ENCODE data around the gene TTC17.

The TTC17 gene

DNA sequence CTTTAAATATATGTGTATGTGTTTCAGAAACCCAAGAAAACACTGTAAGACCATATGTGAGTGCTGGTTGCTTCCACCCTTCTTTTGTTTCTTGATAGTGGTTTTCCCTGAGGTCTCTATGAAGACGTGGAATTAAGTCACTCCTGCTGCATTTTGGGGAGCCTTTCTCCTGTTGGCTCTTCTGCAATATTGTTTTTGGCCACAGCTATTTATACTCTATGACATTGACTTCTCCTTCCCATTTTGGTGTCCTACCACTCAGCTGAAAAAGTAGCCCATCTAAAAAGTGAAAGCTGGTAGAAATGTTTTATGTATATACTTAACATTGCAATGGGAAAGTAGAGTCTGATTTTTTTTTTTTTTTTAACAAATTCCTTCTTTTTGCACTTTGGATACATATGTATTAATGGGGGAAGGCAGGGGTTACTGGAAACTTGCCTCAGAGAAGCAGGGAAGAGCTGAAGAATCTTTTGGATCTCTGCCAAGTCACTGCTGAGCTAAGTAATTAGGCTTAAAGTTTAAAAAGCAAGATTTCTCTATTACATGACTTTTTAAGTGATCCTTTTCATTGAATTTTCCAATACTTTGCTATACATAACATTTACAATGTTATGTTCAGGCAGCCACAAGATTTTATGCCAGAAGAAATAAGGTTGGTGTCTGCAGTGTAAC lies 1.8 kb downstream of the TTC17 start:
- no peak overlapping the region for H2AFZ ChIP-seq (ENCODE audit: low read length)
- H4K91ac ChIP-seq (ENCODE audit: low read depth, low read length, poor library complexity): no peak overlapping the region
- H3K79me1 ChIP-seq (ENCODE audit: low read depth, low read length): peaks cover 7% of the 10 kb centered on the region
- no peak overlapping the region for H2BK5ac ChIP-seq (ENCODE audit: low read length)
- no peak overlapping the region for H3K4ac ChIP-seq (ENCODE audit: low read length)
- no peak overlapping the region for H2BK12ac ChIP-seq (ENCODE audit: low read length)
- H3K4me2 ChIP-seq (ENCODE audit: insufficient read depth, low read length, poor library complexity, severe bottlenecking): no peak overlapping the region
- no peak for DNase-seq (ENCODE audit: low spot score)
- no peak overlapping the region for H3K18ac ChIP-seq (ENCODE audit: low read length)
- H3K9ac ChIP-seq (ENCODE audit: low read depth, low read length, poor library complexity): no peak overlapping the region
- no peak overlapping the region for H2AK5ac ChIP-seq (ENCODE audit: low read depth, low read length)
- no peaks in the 10 kb centered on the region for H3K9me3 ChIP-seq (replicated peaks in 1 of 2; ENCODE audit: control insufficient read depth in 2 of 2, insufficient read depth in 1 of 2, low read depth in 1 of 2, low read length in 2 of 2)
- no peak overlapping the region for H2BK15ac ChIP-seq (ENCODE audit: low read length)
- H3K27me3 ChIP-seq (ENCODE audit: control insufficient read depth in 3 of 3, insufficient read depth in 3 of 3, low read depth in 1 of 3, low read length in 3 of 3): no peaks in the 10 kb centered on the region
- H3K27ac ChIP-seq (replicated peaks; ENCODE audit: low read length): no peak overlapping the region
- H3K14ac ChIP-seq (ENCODE audit: low read length): no peak overlapping the region
- H3K23ac ChIP-seq (ENCODE audit: low read depth, low read length, poor library complexity): no peak overlapping the region
- H4K8ac ChIP-seq (ENCODE audit: low read depth, low read length): no peak overlapping the region
- peaks cover 0 to 2% of the 10 kb centered on the region in 2 donors for H3K4me1 ChIP-seq (ENCODE audit: control insufficient read depth in 2 of 2, insufficient read depth in 1 of 2, low read depth in 1 of 2, low read length in 2 of 2)
- WGBS, 2 donors (ENCODE audit: extremely low coverage in 2 of 2, insufficient read length in 2 of 2, insufficient replicate concordance in 1 of 2): no CpG with 5 or more reads among the region's 1 CpG
- H3K36me3 ChIP-seq (replicated peaks in 1 of 2; ENCODE audit: control insufficient read depth in 2 of 2, insufficient read depth in 2 of 2, low read length in 2 of 2): peaks cover 0 to 26% of the 10 kb centered on the region in 2 donors
- no peak overlapping the region for H2BK120ac ChIP-seq (ENCODE audit: low read depth, low read length)
- H3K4me3 ChIP-seq (ENCODE audit: low read length in 2 of 2): peak overlapping the region in 1 of 2 donors; percentile 87

DNA sequence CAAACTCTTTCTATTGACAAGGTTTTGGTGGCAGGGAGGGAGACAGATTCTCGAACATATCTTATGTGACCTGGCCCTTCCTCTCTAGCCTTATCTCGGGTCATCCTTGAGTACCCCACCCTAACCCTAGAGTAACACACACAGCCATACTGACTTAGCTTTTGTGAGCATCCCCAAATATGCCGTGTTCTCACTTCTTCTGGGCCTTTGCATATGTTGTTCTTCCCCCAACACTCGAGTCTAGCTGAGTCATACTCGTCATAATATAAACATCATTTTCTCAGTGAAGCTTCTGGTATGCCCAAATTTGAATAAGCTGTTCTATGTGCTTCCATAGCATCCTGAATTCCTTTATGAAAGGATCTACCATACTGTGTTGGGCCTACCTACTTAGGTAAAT lies 8.0 kb downstream of the TTC17 start:
- Histone ChIP-seq H3K9ac (ENCODE audit: low read depth, low read length, poor library complexity) (no peak overlapping the region), H3K79me1 (ENCODE audit: low read depth, low read length) (peaks cover 4% of the 10 kb centered on the region), H3K4me1 (ENCODE audit: control insufficient read depth in 2 of 2, insufficient read depth in 1 of 2, low read depth in 1 of 2, low read length in 2 of 2) (no peaks in the 10 kb centered on the region), H2AFZ (ENCODE audit: low read length) (no peak overlapping the region), H2BK12ac (ENCODE audit: low read length) (no peak overlapping the region), H2BK15ac (ENCODE audit: low read length) (no peak overlapping the region), H3K9me3 (replicated peaks in 1 of 2; ENCODE audit: control insufficient read depth in 2 of 2, insufficient read depth in 1 of 2, low read depth in 1 of 2, low read length in 2 of 2) (no peaks in the 10 kb centered on the region), H3K14ac (ENCODE audit: low read length) (no peak overlapping the region), H2BK120ac (ENCODE audit: low read depth, low read length) (no peak overlapping the region), H3K18ac (ENCODE audit: low read length) (no peak overlapping the region), H2BK5ac (ENCODE audit: low read length) (no peak overlapping the region), H3K4me2 (ENCODE audit: insufficient read depth, low read length, poor library complexity, severe bottlenecking) (no peak overlapping the region), H3K36me3 (replicated peaks in 1 of 2; ENCODE audit: control insufficient read depth in 2 of 2, insufficient read depth in 2 of 2, low read length in 2 of 2) (peaks cover 7 to 48% of the 10 kb centered on the region in 2 donors), H2AK5ac (ENCODE audit: low read depth, low read length) (no peak overlapping the region), H4K8ac (ENCODE audit: low read depth, low read length) (no peak overlapping the region), H3K27ac (replicated peaks; ENCODE audit: low read length) (no peak overlapping the region), H3K23ac (ENCODE audit: low read depth, low read length, poor library complexity) (no peak overlapping the region), H3K27me3 (ENCODE audit: control insufficient read depth in 3 of 3, insufficient read depth in 3 of 3, low read depth in 1 of 3, low read length in 3 of 3) (no peaks in the 10 kb centered on the region), H3K4ac (ENCODE audit: low read length) (no peak overlapping the region), H4K91ac (ENCODE audit: low read depth, low read length, poor library complexity) (no peak overlapping the region), H3K4me3 (ENCODE audit: low read length in 2 of 2) (no peak overlapping the region)
- whole genome bisulfite sequencing, 2 donors (ENCODE audit: extremely low coverage in 2 of 2, insufficient read length in 2 of 2, insufficient replicate concordance in 1 of 2): no CpG with 5 or more reads among the region's 5 CpGs
- no peak for DNase-seq (ENCODE audit: low spot score)

DNA sequence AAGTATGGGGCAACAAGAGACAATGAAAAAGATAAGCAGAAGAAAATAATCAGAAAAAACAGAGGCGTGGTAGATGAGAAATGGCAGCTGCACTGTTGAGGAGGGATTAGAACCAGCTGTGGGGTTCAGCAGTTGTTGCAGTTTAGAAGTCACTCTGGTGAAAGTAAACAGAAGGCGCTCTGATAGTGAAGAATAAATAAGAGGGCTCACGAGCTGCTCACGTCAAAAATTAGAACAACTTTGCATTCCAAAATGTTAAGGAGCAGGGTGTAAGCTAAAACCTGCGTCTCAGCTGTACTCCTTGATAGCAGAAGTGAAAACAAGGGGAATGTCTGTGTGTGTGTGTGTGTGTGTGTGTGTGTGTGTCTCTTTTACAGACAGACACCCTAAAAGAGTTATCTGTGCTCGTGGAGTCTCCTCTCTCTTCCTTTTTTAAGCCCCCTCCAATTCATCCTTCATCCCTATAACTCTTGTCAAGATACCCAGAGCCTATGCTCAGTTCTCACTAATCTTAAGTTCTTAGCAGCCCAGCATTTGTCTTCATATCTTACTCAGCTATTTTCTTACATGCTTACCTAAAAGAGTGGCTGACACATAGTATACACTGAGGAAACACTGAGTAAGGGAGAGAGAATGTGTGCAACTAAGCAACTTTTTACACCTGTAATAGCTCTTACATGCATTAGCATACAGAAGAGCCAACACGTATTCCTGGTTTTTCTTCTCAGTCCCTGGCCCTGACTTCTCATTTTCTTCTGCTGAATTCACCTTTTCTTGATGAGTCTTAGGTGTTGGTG lies 8.9 kb downstream of the TTC17 start:
- Histone ChIP-seq H3K27ac (replicated peaks; ENCODE audit: low read length) (no peak overlapping the region), H3K14ac (ENCODE audit: low read length) (no peak overlapping the region), H3K27me3 (ENCODE audit: control insufficient read depth in 3 of 3, insufficient read depth in 3 of 3, low read depth in 1 of 3, low read length in 3 of 3) (no peaks in the 10 kb centered on the region), H2AFZ (ENCODE audit: low read length) (no peak overlapping the region), H3K9ac (ENCODE audit: low read depth, low read length, poor library complexity) (no peak overlapping the region), H3K23ac (ENCODE audit: low read depth, low read length, poor library complexity) (no peak overlapping the region), H4K8ac (ENCODE audit: low read depth, low read length) (no peak overlapping the region), H3K36me3 (replicated peaks in 1 of 2; ENCODE audit: control insufficient read depth in 2 of 2, insufficient read depth in 2 of 2, low read length in 2 of 2) (peaks cover 7 to 51% of the 10 kb centered on the region in 2 donors), H2BK15ac (ENCODE audit: low read length) (no peak overlapping the region), H3K79me1 (ENCODE audit: low read depth, low read length) (peaks cover 4% of the 10 kb centered on the region), H2AK5ac (ENCODE audit: low read depth, low read length) (no peak overlapping the region), H3K4me1 (ENCODE audit: control insufficient read depth in 2 of 2, insufficient read depth in 1 of 2, low read depth in 1 of 2, low read length in 2 of 2) (no peaks in the 10 kb centered on the region), H4K91ac (ENCODE audit: low read depth, low read length, poor library complexity) (no peak overlapping the region), H3K4ac (ENCODE audit: low read length) (no peak overlapping the region), H3K4me3 (ENCODE audit: low read length in 2 of 2) (no peak overlapping the region), H2BK12ac (ENCODE audit: low read length) (no peak overlapping the region), H2BK120ac (ENCODE audit: low read depth, low read length) (no peak overlapping the region), H3K18ac (ENCODE audit: low read length) (no peak overlapping the region), H2BK5ac (ENCODE audit: low read length) (no peak overlapping the region), H3K9me3 (replicated peaks in 1 of 2; ENCODE audit: control insufficient read depth in 2 of 2, insufficient read depth in 1 of 2, low read depth in 1 of 2, low read length in 2 of 2) (no peaks in the 10 kb centered on the region), H3K4me2 (ENCODE audit: insufficient read depth, low read length, poor library complexity, severe bottlenecking) (no peak overlapping the region)
- no CpG with 5 or more reads among the region's 7 CpGs for WGBS, 2 donors (ENCODE audit: extremely low coverage in 2 of 2, insufficient read length in 2 of 2, insufficient replicate concordance in 1 of 2)
- DNase-seq (ENCODE audit: low spot score): no peak

DNA sequence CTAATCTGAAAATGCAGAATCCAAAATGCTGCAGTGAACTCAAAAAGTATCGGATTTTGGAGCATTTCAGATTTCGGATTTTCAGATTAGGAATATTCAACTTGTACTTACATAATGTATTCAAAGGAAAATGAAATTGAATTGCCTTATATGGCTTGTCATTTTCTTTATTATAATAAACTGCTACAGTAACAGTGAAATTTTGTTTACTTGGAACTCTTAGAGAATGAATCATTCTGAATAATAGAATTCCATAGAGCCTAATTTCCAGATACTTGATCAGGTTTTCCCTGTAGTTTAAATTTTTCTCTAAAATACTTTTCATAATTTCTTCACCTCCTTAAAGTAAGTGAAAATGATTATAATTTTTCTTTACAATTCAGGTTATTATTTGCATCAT lies 17.3 kb downstream of the TTC17 start:
- Histone ChIP-seq H3K79me1 (ENCODE audit: low read depth, low read length) (peaks cover 1% of the 10 kb centered on the region), H3K23ac (ENCODE audit: low read depth, low read length, poor library complexity) (no peak overlapping the region), H3K4me3 (ENCODE audit: low read length in 2 of 2) (no peak overlapping the region), H2BK15ac (ENCODE audit: low read length) (no peak overlapping the region), H4K8ac (ENCODE audit: low read depth, low read length) (no peak overlapping the region), H3K4ac (ENCODE audit: low read length) (no peak overlapping the region), H3K14ac (ENCODE audit: low read length) (no peak overlapping the region), H3K36me3 (replicated peaks in 1 of 2; ENCODE audit: control insufficient read depth in 2 of 2, insufficient read depth in 2 of 2, low read length in 2 of 2) (peaks cover 4 to 66% of the 10 kb centered on the region in 2 donors), H2BK5ac (ENCODE audit: low read length) (no peak overlapping the region), H3K9me3 (replicated peaks in 1 of 2; ENCODE audit: control insufficient read depth in 2 of 2, insufficient read depth in 1 of 2, low read depth in 1 of 2, low read length in 2 of 2) (no peaks in the 10 kb centered on the region), H2BK120ac (ENCODE audit: low read depth, low read length) (no peak overlapping the region), H3K4me2 (ENCODE audit: insufficient read depth, low read length, poor library complexity, severe bottlenecking) (no peak overlapping the region), H3K27me3 (ENCODE audit: control insufficient read depth in 3 of 3, insufficient read depth in 3 of 3, low read depth in 1 of 3, low read length in 3 of 3) (no peaks in the 10 kb centered on the region), H2AFZ (ENCODE audit: low read length) (no peak overlapping the region), H3K27ac (replicated peaks; ENCODE audit: low read length) (no peak overlapping the region), H3K9ac (ENCODE audit: low read depth, low read length, poor library complexity) (no peak overlapping the region), H2BK12ac (ENCODE audit: low read length) (no peak overlapping the region), H3K4me1 (ENCODE audit: control insufficient read depth in 2 of 2, insufficient read depth in 1 of 2, low read depth in 1 of 2, low read length in 2 of 2) (no peaks in the 10 kb centered on the region), H4K91ac (ENCODE audit: low read depth, low read length, poor library complexity) (no peak overlapping the region), H3K18ac (ENCODE audit: low read length) (no peak overlapping the region), H2AK5ac (ENCODE audit: low read depth, low read length) (no peak overlapping the region)
- no CpG with 5 or more reads among the region's 2 CpGs for whole genome bisulfite sequencing, 2 donors (ENCODE audit: extremely low coverage in 2 of 2, insufficient read length in 2 of 2, insufficient replicate concordance in 1 of 2)
- DNase-seq (ENCODE audit: low spot score): no peak

All from neuronal stem cell (in vitro differentiated cells).